GM12878 (cell line): Measurements from ENCODE around the gene CGN.

Experiments
- FOXK2 ChIP-seq: fragments of 450-650 bp; IDR thresholded peaks from 2 replicates; pipeline ENCODE4 v1.6.1; 2017; ENCODE audit warnings: mild to moderate bottlenecking, moderate library complexity
- MEF2A ChIP-seq: IDR thresholded peaks from 2 replicates; pipeline ENCODE4 v1.6.1; 2011; ENCODE audit warnings: low read depth, mild to moderate bottlenecking, low read length, moderate library complexity; ENCODE audit not compliant: insufficient read depth
- POLR2A ChIP-seq: IDR thresholded peaks from 2 replicates; pipeline ENCODE4 v1.6.1; 2011; ENCODE audit warnings: low read depth, mild to moderate bottlenecking, low read length
- ZBTB33 ChIP-seq: fragments of 450-650 bp; IDR thresholded peaks from 2 replicates; pipeline ENCODE4 v1.6.1; 2017; ENCODE audit warnings: mild to moderate bottlenecking
- ZBTB4 ChIP-seq: fragments of 450-650 bp; formaldehyde crosslinking; IDR thresholded peaks from 2 replicates; pipeline ENCODE4 v1.4.0; 2022; ENCODE audit warnings: mild to moderate bottlenecking, moderate library complexity
- TF ChIP-seq, protein P1 (sequence below): fragments of 450-650 bp; IDR thresholded peaks from 2 replicates; pipeline ENCODE4 v1.6.1; 2014; ENCODE audit warnings: mild to moderate bottlenecking

DNA sequence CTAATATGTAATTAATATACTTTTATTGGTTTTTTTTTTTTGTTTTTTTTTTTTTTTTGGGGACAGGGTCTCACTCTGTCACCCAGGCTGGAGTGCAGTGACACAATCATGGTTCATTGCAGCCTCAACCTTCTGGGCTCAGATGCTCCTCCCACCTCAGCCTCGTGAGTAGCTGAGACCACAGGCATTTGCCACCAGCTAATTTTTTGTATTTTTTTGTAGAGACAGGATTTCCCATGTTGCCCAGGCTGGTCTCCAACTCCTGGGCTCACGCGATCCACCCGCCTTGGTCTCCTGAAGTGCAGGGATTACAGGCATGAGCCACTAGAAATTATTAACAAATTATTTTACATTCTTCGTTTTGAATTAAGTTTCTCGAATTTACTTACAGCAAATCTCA, 35.1 kb upstream of the CGN start:
- no peak for TF ChIP-seq POLR2A
- TF ChIP-seq ZBTB4 (CRISPR knock-in tag) = no peak
- TF ChIP-seq ZBTB33 = no peak
- TF ChIP-seq, protein P1, sequence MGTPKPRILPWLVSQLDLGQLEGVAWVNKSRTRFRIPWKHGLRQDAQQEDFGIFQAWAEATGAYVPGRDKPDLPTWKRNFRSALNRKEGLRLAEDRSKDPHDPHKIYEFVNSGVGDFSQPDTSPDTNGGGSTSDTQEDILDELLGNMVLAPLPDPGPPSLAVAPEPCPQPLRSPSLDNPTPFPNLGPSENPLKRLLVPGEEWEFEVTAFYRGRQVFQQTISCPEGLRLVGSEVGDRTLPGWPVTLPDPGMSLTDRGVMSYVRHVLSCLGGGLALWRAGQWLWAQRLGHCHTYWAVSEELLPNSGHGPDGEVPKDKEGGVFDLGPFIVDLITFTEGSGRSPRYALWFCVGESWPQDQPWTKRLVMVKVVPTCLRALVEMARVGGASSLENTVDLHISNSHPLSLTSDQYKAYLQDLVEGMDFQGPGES = no peak
- TF ChIP-seq FOXK2 = no peak
- TF ChIP-seq MEF2A = no peak
